Stimulated activated CD4-positive, alpha-beta T cell treated with anti-CD3 and anti-CD28 coated beads, Interleukin-2, amount 100 ng/mL, for 48 hours (primary cell): ENCODE data around the gene LGR5.
"Not testable (repeated sequence)": the region's sequence is repeated elsewhere in the genome, so short reads cannot be mapped to it uniquely, and the experiment has no call there.

ENCODE experiments used
- DNase-seq, 2 donors: peaks; one replicate each; pipeline ENCODE4 v3.0.0-alpha.2; 2020

LGR5 gene

DNA sequence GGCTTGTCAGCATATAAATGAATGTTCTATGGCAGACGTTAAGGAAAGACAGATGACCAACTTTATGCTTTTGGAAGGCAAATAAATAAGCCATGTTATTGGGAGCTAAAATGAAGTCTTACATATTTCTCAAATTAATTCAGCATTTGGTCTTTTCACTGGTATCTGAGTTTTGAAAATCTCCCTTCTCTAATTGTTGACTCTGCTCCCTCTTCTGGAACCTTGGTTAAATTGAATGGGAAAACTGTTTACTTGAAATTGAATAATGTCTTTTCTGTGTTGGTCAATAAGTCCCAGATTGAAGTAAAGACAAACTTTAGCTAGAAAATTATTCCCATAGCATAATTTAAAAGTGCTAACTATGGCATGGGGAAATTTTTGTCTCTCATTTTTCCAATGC lies 38.7 kb downstream of the LGR5 start:
- no peak for DNase-seq

- no peak for DNase-seq
These were observed 44.8 kb downstream of the LGR5 start for GRCh38 chr12:71484272-71484905.

GRCh38 chr12:71490844-71491243 lies 51.2 kb downstream of the LGR5 start:
- not testable (repeated sequence) for DNase-seq

DNA sequence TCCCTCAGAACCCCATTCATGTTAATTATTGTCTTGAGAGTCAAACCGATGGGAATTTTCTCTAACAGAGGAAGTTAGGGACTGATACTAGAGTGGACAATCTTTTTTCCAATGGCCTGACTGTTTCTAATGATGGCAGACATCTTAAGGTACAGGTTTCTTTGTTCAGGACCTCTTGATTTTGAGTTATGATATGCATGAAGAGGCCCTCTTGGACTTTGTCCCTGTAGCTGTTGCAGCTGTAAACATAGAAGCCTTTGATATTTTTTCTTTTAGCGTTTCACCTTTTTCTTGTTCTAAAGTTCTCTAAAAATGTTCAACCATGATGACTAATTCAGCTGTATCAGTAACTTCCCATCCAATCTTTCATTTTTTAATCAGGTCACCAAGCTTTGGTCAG lies 53.0 kb downstream of the LGR5 start:
- no peak for DNase-seq

GRCh38 chr12:71499834-71500233 lies 60.2 kb downstream of the LGR5 start:
- no peak for DNase-seq

DNA sequence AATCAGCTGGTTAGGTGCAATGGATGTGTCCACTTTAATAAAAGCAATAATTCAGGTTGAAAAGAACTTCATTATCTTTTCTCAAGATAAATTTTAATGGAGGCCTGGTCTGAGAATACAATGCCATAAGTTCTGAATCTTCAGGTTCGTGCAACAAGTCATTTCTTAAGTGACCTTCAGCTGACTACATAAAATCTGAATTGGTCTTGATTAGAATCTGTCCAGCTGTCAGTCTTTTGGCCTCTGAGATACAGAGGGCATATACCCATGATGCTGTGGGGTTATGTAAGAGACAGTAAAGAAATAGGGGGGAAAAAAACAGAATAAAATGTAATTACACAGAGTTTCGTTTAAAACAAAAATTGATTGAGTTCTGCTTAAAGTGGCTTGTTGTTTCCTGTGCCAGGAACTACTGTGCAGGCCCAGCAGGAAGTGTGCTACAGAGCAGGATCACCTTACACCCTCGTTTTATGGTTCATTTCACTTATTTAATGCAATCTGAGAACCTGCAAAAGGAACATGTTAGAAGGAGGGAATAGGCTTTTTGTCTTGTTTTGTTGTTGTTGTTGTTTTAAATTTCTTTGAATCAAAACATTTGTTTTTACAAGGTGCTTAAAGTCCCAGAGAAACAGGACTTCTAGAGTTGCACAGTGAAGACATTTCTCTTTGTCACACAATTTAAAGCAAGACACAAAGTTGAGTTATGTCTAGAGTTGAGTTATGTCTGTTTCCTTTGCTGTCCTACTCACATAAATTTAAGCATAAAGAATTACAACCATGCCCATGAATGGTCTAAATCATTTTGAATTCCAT lies 64.2 kb downstream of the LGR5 start:
- no peak for DNase-seq

- no peak for DNase-seq
These were observed 64.9 kb downstream of the LGR5 start for GRCh38 chr12:71504476-71504875.

- DNase-seq, result no peak
These were observed 70.1 kb downstream of the LGR5 start for GRCh38 chr12:71509705-71510104.

DNA sequence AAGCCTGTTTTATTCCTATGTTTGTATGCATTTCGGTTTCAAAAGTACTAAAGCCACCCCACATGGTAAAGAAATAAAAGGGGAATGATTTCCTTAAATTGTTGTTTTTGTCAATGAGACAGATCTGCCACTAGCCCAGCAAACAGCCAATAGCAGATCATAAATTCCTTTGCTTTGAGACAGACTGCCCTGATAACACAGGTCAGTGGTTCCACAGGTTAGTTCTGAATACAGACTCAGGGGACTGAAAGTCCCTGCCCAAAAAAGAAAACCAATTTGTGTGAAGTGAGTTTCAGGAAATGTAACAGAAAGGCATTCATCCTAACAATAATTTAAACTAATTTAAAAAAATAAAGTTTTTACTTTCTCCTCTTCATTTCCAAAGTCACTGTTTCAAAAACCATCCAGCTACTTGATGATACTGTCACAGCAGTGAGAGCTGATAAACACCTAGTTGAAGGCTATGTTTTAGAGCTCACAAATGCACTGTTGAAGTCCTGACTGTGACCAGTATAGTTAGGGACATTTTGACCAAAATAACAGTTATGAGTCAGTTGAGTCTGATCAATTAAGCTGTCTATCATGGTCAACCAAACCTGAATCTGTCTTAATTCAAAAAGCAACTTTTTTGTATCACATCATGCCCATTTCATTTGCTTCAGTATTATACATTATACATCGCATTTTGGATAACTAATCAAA lies 77.7 kb downstream of the LGR5 start:
- DNase-seq, result no peak

DNA sequence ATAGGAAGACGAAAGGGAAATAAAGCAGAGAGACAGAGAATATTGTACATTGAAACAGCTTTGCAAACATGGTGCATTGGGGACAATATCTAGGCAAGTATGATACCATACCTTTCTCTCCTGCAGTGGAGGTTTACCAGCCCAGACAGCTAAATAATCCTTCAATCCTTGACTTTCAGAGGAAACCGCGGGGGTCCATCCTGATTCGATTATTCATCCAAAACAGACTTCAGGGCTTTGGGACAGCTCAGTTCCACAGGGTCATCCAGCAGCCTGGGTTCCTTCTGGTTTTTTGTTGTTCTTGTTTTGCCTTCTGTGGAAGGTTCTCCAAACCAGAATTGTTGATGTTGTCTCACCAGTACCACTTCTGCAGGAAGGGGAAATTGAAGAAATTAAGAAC lies 81.5 kb downstream of the LGR5 start:
- DNase-seq, result no peak

DNA sequence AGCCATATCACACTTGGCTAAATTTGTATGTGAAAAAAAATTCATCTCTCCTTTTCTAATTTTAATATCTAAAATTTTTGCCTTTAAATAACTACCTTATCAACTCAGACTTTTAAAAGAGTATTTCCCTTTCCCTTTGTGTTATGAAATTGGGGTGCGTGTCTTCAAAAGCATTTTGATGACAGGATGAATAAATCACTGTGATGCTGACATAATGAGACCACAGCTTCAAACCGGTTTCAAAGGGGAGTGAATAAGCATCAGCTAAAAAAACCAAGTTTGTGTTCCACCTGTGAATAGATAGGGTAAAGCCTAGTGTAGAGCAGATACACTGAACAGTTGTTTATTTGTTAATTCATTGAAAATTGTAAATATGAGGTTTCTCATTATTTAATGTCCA lies 85.0 kb downstream of the LGR5 start:
- DNase-seq, result no peak

- no peak for DNase-seq
These were observed 94.1 kb downstream of the LGR5 start for GRCh38 chr12:71533703-71534102.

DNA sequence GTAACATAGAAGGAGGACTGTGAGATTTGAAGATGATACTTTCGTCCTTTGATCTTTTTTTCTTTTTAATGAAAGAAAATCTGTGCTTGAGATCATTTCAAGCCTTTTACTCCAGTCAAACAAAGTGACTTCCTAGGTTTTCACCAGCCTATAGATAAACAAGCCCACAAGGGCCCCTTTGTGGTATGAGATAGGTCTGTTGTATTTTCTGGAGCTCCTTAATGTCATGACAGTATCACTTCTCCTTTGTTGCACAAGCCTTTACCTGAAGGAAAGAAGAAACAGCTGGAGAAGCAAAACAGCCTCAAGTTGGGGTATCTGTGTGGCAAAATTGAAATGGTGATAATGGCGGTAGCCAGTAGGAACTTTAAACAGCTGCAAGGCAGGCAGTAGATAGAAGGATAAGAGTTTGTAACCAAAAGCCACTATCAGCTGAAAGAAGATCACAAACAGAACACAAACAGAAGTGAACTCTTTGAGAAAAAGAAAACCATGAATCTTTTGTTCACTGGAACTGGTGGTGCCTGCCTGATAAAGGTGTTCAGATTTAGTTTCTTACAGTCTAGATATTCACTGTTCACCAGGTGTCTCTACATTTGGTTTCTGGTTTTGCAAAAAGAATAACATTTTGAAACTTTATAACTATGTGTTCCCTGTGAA lies 96.8 kb downstream of the LGR5 start:
- no peak for DNase-seq

DNA sequence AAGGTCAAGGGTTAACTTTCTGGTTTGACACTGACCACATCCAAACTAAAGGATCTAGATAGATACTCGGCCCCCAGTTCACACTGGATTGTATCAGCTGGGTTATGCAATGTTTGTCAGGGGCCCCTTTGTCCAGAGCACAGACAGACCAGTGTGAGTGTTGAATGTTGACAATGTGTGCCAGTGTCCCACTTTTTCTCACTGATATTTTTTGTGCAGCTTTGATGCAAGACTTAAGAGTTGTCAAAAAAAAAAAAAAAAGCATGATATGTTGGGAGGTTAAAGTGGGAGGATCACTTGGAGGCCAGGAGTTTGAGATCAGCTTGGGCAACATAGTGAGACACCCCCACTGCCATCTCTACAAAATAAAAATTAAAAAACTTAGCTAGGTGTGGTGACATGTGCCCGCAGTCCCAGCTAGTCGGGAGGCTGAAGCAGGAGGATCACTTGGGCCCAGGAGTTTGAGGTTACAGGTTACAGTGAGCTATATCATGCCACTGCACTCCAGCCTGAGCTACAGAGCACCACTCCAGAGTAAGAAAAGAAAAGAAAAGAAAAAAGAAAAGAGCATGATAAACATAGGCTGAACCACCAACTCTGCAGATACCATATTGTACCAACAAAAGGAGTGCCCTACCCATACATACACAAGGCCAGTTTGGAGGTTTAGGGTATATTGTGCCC lies 97.5 kb downstream of the LGR5 start:
- DNase-seq, result no peak

- no peak for DNase-seq
These were observed 99.2 kb downstream of the LGR5 start for GRCh38 chr12:71538807-71539206.

- DNase-seq, result no peak
These were observed 102.0 kb downstream of the LGR5 start for GRCh38 chr12:71541583-71541982.

DNA sequence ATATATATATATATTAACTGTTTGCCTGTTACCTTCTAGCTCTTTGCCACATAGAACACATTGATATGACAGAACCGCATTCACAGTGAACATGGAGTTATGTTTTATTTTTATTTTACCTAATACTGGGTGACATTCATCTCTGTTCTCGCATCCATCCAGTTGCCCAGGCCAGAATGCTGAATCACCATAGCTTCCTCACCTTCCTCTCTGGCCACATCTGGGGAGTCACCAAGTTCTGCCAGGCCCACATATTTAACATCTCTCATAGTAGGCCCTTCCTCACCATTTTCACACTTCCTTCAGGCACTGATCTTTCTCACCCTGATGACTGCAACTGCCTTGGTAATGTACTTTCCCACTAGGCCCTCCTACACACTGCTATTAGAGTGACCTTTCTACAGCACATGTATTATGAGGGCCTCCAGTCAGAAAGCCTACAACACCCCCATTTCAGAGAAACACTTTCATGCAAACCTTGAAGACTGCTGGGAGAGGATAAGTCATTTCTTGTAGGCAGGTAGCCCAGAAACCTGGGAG lies 106.8 kb downstream of the LGR5 start:
- no peak for DNase-seq

DNA sequence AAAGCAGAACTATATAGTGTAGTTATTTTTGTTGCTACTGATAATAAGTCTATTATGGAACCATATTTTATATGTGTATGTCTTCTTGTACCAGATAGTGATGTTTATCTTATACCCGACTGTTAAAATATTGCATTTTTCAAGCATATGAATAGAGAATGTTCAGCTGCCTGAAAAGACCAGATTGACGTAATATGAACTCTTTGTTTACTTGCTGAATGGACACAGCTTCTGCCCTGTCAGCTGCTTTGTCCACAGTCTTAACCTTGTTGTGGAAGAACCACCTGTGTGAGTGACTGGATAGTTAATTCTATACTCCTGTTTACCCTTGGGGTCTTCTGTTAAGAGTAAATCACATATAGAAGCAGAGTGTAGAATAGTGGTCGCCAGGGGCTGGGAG lies 109.3 kb downstream of the LGR5 start:
- DNase-seq, result no peak

GRCh38 chr12:71551529-71551928 lies 111.9 kb downstream of the LGR5 start:
- no peak for DNase-seq

GRCh38 chr12:71552728-71553501 lies 113.3 kb downstream of the LGR5 start:
- no peak for DNase-seq

- DNase-seq, result no peak
These were observed 115.6 kb downstream of the LGR5 start for GRCh38 chr12:71555191-71555590.

DNA sequence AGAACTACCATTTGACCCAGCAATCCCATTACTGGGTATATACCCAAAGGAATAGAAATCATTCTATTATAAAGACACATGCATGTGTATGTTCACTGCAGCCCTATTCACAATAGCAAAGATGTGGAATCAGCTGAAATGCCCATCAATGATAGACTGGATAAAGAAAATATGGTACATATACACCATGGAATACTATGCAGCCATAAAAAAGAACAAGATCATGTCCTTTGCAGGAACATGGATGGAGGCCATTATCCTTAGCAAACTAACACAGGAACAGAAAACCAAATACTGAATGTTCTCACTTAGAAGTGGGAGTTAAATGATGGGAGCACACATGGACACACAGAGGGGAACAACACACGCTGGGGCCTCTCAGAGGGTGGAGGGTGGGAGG lies 116.2 kb downstream of the LGR5 start:
- DNase-seq, result not testable (repeated sequence)
